ENCODE measurements around the gene CIAPIN1. TPM values are rescaled to one million over a fixed set of nuclear protein-coding genes. Genes with fewer than 3 reads are reported as not detected.

The CIAPIN1 gene
- total and polyA plus RNA-seq, 2 of the 8 experiments (the other 6 are each of a cell fraction or from before 2014, with no cell fraction given): 76.8 to 83.6 TPM

- H3K9ac ChIP-seq (replicated peaks in 1 of 4; ENCODE audit: extremely low read depth in 1 of 4, low read depth in 3 of 4, low read length in 3 of 4): no peak overlapping the region
- H3K4me2 ChIP-seq (ENCODE audit: insufficient read depth in 1 of 2, low read depth in 2 of 2, low read length in 2 of 2): no peak overlapping the region
- no peaks in the 10 kb centered on the region for H3K27me3 ChIP-seq (replicated peaks in 1 of 4; ENCODE audit: control insufficient read depth in 3 of 4, extremely low read depth in 1 of 4, insufficient read depth in 3 of 4, low read length in 3 of 4)
- CTCF ChIA-PET (ENCODE audit: partially characterized antibody): interaction anchor here (0.8 to 19.2 kb wide), 35 partner anchors 7 to 174 kb away, joined by 3 to 513 read pairs (median 5); partner anchors contain the start of genes ARL2BP, CCL17, CIAPIN1 and COQ9
- no peak overlapping the region for H3K56ac ChIP-seq (replicated peaks; ENCODE audit: insufficient read length, low read depth, low read length)
- H2BK15ac ChIP-seq (ENCODE audit: low read length): no peak overlapping the region
- no peak overlapping the region for H2BK120ac ChIP-seq (replicated peaks; ENCODE audit: low read depth, low read length)
- H2AK5ac ChIP-seq (ENCODE audit: low read depth, low read length): no peak overlapping the region
- 0 out of 2 replicates have a peak, but pooled peaks cover 3% of the 10 kb centered on the region for H3K23me2 ChIP-seq (ENCODE audit: low read depth, low read length)
- peaks cover 0 to 12% (median 7%) of the 10 kb centered on the region in 4 experiments; a peak in 6 of 7 replicates for H3K4me1 ChIP-seq (replicated peaks in 1 of 4; ENCODE audit: control insufficient read depth in 3 of 4, insufficient read depth in 4 of 4, low read length in 3 of 4)
- no peaks in the 10 kb centered on the region for H4K20me1 ChIP-seq (replicated peaks in 1 of 2; ENCODE audit: control insufficient read depth in 1 of 2, insufficient read depth in 2 of 2, low read length in 2 of 2)
- 0 out of 2 replicates have a peak overlapping the region, but pooled peaks have one; percentile 85 for H2AFZ ChIP-seq (ENCODE audit: low read length)
- FAIRE-seq (no peak), DNase-seq (ENCODE audit: low read depth in 1 of 2, low spot score in 2 of 2) (no peak)
- no peak overlapping the region for H2BK5ac ChIP-seq (ENCODE audit: low read depth, low read length)
- no peak overlapping the region for H4K5ac ChIP-seq (ENCODE audit: insufficient read length, low read depth, low read length)
- no peak overlapping the region for H3K4me3 ChIP-seq (ENCODE audit: extremely low read depth in 1 of 4, insufficient read depth in 2 of 4, low read depth in 3 of 4, low read length in 4 of 4)
- no peak overlapping the region for H3K18ac ChIP-seq (ENCODE audit: extremely low read depth, low read length)
- H3K79me1 ChIP-seq (ENCODE audit: low read depth, low read length): no peaks in the 10 kb centered on the region
- no peaks in the 10 kb centered on the region for H3K36me3 ChIP-seq (ENCODE audit: control insufficient read depth in 2 of 4, insufficient read depth in 4 of 4, low read length in 3 of 4)
- H3K23ac ChIP-seq (ENCODE audit: insufficient read length): no peak overlapping the region
- POLR2A ChIA-PET (ENCODE audit: partially characterized antibody): interaction anchor here (0.6 to 4.9 kb wide), 5 partner anchors 100 to 123 kb away, joined by 3 to 47 read pairs (median 3); no protein-coding TSS in a partner anchor
- H3K27ac ChIP-seq (ENCODE audit: low read depth, low read length): no peak overlapping the region
- H2BK20ac ChIP-seq (ENCODE audit: low read length): no peak overlapping the region
- H3K9me3 ChIP-seq (ENCODE audit: insufficient read depth in 2 of 2, low read depth in 1 of 2, low read length in 1 of 2): no peaks in the 10 kb centered on the region
- no peak overlapping the region for H2BK12ac ChIP-seq (ENCODE audit: low read depth, low read length)
- 90% methylated on average over 6 of the region's 6 CpGs; no CpG with 5 or more reads in 1 of the 2 experiments for WGBS, 2 experiments (ENCODE audit: extremely low coverage in 1 of 2, insufficient coverage in 1 of 2, insufficient read length in 1 of 2, insufficient replicate concordance in 2 of 2, low coverage in 1 of 2, low lambda C conversion rate in 2 of 2, missing lambda C conversion rate in 1 of 2)
- H3K79me2 ChIP-seq (ENCODE audit: control insufficient read depth in 1 of 2, insufficient read depth in 2 of 2, low read length in 2 of 2): no peaks in the 10 kb centered on the region
- no peak overlapping the region for H4K8ac ChIP-seq (ENCODE audit: extremely low read depth, insufficient read depth, low read length)
- no peak overlapping the region for H3K4ac ChIP-seq (replicated peaks; ENCODE audit: insufficient read length, low read depth, low read length)
- H3K14ac ChIP-seq (ENCODE audit: insufficient read length): no peak overlapping the region
- no peak overlapping the region for H4K91ac ChIP-seq (replicated peaks; ENCODE audit: insufficient read length, low read length)
- TF ChIP-seq TBP (IDR thresholded peaks at IDR 0.05; ENCODE audit: low read depth, low read length) (no peak), TAF1 (IDR thresholded peaks at IDR 0.05; ENCODE audit: low read depth, low read length) (no peak), SP1 (IDR thresholded peaks at IDR 0.05; ENCODE audit: low read depth, low read length) (no peak), SP2 (IDR thresholded peaks at IDR 0.05; ENCODE audit: low read length) (no peak), GTF2F1 (IDR thresholded peaks at IDR 0.05; ENCODE audit: borderline replicate concordance, low read depth, low read length) (no peak), KDM4A (IDR thresholded peaks at IDR 0.05; ENCODE audit: low read depth, low read length, severe bottlenecking) (no peak)
Observed at GRCh38 chr16:57419506-57419905, 27.7 kb downstream of the CIAPIN1 start.

Measured in H1 (cell line).